ENCODE results near the gene FAM120A.

DNA sequence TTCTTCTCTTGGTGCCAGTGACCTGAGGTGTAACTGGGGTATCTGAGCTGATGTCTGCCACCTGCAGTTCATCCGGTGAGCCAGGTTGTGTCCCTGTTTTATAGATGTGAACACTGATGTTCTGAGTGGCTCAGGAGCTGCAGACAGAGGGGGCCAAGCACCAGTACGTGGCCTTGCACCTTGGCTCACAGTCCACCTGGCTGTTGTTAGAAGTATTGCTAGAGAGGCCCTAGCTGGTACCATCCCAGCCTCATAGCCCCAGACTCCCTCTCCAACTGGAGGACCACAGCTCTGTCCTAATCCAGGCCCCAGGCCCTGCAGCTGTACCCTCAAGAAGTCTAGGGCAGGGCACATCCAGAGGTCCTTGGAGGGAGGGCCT is 141.1 kb downstream of the FAM120A start:
- TF ChIP-seq, protein P1, sequence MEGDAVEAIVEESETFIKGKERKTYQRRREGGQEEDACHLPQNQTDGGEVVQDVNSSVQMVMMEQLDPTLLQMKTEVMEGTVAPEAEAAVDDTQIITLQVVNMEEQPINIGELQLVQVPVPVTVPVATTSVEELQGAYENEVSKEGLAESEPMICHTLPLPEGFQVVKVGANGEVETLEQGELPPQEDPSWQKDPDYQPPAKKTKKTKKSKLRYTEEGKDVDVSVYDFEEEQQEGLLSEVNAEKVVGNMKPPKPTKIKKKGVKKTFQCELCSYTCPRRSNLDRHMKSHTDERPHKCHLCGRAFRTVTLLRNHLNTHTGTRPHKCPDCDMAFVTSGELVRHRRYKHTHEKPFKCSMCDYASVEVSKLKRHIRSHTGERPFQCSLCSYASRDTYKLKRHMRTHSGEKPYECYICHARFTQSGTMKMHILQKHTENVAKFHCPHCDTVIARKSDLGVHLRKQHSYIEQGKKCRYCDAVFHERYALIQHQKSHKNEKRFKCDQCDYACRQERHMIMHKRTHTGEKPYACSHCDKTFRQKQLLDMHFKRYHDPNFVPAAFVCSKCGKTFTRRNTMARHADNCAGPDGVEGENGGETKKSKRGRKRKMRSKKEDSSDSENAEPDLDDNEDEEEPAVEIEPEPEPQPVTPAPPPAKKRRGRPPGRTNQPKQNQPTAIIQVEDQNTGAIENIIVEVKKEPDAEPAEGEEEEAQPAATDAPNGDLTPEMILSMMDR (IDR thresholded peaks at IDR 0.05), result peak in 1 of 3 experiments; percentile 4
- no peak for TF ChIP-seq POLR2A (IDR thresholded peaks at IDR 0.05; ENCODE audit: low read depth)

Data from esophagus muscularis mucosa (tissue), 3 donors.